HG02938 (cell line): ENCODE measurements around the gene LMAN1L.

Experiments
- ATAC-seq: cut with Tn5 transposase; IDR thresholded peaks from one replicate; pipeline ENCODE4 v1.9.1; 2021; ENCODE audit warnings: mild to moderate bottlenecking, moderate library complexity; ENCODE audit not compliant: unreplicated experiment

Gene LMAN1L

DNA sequence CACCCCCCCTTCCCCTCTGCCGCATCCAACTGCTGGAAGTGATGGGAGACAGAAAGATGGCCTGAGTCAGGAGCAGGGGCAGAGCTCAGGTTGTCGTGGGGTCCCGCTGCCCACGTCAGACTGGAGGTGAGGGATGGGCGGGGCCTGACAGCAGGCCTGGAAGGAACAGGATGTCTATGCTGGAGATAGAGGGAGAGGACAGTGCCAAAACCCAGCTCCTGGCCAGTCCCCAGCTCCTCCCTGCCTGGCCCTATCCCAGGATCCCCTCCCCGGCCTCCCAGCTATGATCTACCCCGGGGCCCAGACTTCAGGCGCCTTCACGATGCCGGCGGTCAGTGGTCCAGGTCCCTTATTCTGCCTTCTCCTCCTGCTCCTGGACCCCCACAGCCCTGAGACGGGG is at the start of gene LMAN1L:
LMAN1L (plus strand) TSS at position 303 of the 400 bp plus-strand sequence; CDS start at position 323, 20 bp downstream.
- no peak for ATAC-seq

GRCh38 chr15:74763416-74763815 is 49.2 kb upstream of the LMAN1L start:
- ATAC-seq: no peak

DNA sequence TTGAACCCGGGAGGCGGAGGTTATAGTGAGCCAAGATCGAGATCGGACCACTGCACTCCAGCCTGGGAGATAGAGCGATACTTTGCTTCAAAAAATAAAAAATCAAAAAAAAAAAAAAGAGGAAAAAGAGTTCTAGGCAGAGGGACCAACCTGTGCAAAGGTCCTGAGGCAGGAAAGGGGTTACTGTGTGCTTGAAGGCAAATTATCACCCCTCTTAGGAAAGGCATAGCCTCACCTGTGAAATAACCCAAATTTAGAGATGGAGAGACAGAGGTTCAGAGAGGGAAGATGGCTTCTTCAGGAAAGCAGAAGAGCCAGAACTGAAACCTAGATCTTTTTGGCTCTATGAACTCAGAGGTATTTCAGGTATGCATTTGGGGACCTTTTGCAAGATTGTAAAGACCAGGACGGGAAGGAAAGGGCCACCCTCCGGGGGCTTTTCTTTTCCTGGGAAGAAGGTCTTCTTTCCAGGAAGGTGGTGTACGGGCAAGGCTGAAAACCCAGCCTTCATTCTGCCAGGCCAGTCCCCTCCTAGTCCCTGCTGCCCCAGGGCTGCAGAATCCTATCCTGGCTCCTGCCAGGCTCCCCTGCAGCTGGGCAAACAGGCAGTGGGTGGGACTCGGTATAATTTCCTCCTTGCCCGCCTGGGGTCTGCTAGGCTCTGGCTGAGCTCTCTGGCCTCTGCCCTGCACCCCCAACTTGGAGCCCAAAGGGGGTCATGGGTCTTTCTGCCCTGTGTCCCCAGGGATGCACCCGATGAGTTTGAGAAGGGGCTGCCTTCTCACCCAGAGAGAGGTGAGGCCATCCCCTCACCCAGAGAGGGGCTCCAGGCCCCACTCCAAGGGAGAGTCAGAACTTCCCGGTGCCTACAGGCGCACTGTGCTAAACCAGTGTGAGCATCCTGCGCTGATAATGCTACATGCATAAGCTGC is 45.2 kb upstream of the LMAN1L start:
- no peak for ATAC-seq

- no peak for ATAC-seq
Measured at GRCh38 chr15:74768099-74768770, 44.4 kb upstream of the LMAN1L start.

DNA sequence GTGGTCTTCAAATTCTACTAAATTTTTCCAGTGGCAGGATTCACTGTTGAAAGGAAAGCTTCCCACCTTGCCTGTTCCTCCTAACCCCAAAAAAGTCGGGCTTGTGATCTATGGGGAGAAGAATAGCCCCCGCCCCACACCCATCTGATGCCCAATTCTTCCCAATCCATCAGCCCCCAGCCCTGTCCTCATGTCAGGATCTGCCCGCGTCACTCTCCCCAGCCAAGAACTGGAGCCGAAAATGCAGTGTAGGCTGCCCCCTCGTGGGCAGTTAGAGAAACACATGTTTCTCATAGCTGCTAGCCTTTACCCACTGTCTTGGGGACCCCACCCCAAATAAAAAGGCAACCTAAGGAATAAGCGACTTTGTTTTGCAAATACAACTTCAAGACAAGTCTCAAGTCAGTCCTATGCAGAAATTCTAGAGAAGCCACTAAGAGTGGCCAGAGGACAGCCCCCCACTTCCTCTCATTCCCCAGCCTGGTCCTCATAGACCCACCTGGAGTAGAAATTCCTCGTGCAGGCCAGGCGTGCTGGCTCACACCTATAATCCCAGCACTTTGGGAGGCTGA is 43.8 kb upstream of the LMAN1L start:
- ATAC-seq: no peak

- ATAC-seq: no peak
Measured at GRCh38 chr15:74769463-74770025, 43.1 kb upstream of the LMAN1L start.

DNA sequence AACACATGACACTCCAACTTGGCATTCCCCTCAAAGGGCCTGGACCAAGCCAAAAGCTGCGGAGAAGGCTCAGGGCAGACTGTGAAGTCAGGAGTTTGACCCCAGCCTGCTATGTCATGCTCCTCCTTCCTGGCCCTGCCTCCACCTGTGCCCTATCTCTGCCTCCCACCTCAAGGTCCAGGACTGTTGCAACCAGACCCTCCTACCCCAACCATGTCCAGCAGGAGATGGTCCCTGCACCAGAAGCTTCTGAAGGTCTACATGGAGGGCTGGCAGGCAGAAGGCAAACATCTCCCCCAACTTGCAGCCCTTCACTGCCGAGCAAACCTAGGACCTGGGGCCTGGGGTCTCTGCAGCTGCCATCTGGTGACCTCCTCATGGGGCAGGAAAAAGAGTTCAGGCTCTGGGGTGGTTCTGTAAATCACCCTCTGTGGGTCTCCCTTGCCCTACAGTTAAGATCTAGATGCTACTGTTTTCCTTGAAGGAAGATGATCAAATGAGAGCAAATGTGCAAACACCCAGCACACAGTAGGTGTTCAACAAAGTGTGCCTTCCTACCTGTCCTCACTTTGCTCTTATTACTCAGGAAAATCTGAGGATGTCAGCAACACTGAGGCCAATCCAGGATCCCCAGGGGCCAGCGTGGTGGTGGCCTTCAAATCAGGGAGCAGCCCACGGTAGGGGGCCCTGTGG is 42.3 kb upstream of the LMAN1L start:
- no peak for ATAC-seq

- no peak for ATAC-seq
Measured at GRCh38 chr15:74773329-74773728, 39.3 kb upstream of the LMAN1L start.

DNA sequence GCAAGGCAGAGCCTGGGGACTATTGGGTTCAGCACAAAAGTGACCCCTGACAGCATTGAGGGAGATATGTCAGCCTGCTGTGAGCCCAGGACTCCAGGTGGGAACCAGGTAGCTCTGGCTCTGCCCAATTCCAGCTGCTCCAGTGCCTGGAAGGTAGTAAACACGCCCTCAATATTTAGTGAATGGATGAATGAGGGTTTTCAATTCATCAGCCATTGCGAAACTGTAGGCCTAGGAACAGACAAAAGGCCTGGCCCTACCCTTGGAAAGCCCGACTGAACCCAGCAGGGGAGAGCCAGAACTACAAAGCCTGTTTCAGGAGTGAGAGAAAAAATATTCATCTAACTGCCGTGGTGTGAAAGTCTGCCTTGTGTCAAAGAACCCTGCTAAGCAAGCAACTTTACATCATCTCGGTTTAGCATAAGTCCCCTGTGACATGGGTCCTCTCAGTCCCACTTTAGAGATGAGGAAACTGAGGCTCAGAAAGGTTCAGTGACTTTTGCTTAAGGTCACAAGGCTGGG is 38.8 kb upstream of the LMAN1L start:
- ATAC-seq: no peak

DNA sequence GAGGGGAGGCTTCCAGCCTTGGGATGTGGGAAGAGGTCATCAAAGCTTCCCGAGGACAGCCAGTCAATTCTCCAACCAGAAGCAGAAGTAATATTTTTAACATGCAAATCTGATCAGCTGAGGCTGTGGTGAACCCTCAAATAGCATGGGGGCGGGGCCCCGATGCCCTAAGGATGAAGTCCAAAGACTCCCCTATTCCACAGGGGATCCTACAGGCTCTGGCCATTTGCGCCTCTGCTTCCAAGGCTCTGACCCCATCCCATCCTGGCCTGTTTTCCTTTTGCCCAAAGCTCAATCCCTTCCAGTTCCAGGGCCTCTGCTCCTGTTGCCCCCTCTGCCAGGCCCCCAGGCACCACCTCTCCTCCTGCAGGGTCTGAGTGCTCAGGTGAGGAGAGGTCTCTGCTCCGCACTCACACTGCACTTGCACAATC is 37.5 kb upstream of the LMAN1L start:
- no peak for ATAC-seq

DNA sequence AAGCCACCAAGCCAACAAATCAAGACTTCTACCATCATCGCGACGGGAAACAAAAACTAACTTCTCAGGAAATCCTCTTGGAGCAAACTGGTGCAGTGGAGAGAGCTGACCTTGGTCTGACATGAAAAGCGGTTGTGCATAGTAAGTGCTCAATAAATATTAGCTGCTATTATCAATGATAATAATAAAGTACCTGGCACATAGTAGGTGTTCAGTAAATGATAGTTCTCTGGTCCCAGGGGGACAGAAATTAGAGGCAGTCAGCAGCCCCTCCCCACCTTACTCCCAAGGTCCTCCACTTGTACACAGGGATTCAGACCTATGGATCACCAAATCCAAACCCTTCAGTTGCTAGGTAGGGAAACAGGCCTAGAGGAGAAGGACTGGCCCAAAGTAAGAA is 36.7 kb upstream of the LMAN1L start:
- ATAC-seq: no peak

DNA sequence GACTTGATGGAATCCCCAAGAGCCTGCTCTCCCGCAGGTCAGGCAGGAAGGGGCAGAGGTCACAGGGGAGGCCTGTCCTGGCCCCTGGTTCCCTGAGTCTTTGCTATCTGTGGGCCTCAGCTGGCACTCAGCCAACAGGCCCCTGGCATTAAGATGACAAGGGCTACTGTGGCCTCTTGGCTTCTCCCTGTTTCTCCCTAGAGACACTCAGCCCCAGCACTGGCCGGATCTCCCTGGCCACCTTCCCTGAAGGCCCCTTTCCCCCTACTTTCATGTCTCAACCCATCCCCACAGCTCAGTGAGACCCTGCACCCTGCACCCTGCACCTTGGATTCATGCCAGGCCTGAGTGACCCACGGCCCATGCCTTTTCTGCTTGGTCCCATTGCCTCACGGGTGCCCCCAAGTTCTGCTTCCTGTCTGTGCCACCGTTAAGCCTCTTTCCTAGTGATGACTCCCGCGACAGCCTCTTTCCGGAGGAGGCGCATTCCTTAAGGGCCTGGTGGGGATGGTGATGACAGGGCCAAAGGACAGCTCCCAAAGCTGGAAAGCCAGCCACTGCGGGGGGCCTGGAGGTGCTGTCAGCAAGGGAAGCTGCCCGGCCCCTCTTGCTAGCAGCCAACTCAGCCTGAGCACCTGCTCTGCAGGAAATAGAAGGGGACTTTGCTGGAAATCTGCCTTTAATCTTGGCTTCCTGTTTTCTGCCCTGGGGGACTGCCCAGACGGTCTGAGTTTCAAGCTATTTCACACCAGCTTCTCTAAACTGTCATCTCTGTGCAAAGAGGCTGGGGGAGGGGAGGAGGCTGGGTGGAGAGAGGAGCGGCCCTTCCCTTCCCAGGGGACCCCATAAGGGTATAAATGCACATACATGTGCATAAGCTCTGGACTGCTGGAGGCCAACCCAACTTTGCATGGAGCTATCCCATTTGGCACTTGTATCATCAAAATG is 35.5 kb upstream of the LMAN1L start:
- no peak for ATAC-seq

GRCh38 chr15:74777769-74778598 is 34.7 kb upstream of the LMAN1L start:
- no peak for ATAC-seq

DNA sequence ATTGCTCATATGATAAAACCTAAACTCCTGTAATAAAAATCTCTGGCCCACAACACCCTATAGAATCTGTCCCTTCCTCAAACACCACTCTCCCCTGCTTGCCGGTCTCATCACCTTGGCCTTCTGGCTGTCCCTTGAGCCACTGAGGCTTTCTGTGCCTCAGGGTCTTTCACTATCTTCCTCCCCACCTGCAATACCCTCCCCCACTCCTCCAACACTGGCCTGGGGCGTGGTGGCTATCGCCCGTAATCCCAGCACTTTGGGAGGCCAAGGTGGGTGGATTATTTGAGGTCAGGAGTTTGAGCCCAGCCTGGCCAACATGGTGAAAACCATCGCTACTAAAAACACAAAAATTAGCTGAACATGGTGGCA is 34.0 kb upstream of the LMAN1L start:
- ATAC-seq: no peak

DNA sequence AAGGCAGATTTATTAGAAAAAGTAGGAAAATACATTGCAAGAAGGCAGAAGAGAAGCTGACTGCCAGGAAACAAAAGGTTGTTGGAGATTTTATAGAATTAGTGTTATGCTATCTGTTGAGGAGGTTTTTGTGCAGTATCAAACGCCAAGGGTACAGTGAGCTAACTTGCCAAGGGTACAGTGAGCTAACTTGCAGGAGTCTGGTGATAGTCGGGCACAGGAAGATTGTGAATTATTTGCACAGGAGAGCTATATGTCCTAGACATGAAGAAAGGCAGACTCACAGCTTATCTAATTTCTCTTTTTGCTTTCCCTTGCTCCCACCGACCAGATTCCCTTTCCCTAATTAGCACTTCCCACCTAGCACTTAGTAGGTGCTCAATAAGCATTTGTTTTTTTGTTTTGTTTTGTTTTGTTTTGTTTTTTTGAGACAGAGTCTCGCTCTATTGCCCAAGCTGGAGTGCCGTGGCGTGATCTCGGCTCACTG is 33.4 kb upstream of the LMAN1L start:
- ATAC-seq: no peak

GRCh38 chr15:74780523-74781430 is 31.9 kb upstream of the LMAN1L start:
- no peak for ATAC-seq

DNA sequence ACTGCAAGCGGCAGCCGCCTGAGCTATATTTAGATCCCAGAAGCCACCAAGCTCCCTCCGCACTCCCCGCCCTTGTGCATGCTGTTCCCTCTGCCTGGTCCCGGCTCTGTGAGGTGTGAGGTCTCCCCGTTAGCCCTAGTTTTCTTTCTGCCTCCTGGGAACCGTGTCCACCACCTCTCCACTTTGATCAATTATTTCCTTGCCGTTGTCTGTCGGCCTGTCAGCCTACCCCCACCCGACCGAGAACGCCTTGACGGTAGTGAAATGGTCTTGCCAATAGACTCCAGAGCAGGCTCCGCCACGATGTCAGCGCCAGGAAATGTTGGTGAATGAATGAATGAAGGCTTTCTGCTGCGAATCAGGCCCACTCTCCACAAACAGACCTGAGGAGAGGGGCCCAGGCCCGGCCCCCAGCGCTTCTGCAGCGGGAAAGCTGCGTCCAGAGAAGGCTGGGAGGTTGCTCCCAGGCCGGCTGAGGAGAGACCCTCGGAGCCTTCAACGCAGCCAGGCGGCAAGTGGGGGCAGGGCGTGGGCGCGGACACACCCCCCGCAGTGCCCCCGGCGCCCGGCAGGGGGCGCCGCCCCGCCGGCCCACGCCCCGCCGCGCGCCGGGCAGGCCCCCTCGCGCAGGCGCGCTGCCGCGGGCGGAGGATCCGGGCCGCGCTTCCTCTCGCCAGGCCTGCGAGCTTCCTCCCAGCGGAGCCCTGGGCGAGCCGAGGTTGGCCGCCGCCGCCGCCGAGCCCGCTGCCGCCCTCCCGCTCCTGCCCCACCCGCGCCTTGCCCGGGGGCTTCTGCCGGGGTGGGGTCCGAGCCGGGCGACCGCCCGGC is 31.0 kb upstream of the LMAN1L start, which contains the start of gene CSK:
CSK (plus strand) TSS at position 650 of the 828 bp plus-strand sequence. CDS start 16,218 bp downstream, outside the sequence.
- no peak for ATAC-seq
